Suppressor macrophage (primary cell): Measurements from ENCODE around the gene ZDHHC11B.
A peak's percentile ranks its signal among the peaks of the same experiment; 100 is the strongest.
"Not testable (repeated sequence)": the region's sequence is repeated elsewhere in the genome, so short reads cannot be mapped to it uniquely, and the experiment has no call there.

Experiments
- DNase-seq, 4 experiments: peaks; one replicate each; pipeline ENCODE4 v3.0.0-alpha.2; 2020 to 2022

The ZDHHC11B gene

DNA sequence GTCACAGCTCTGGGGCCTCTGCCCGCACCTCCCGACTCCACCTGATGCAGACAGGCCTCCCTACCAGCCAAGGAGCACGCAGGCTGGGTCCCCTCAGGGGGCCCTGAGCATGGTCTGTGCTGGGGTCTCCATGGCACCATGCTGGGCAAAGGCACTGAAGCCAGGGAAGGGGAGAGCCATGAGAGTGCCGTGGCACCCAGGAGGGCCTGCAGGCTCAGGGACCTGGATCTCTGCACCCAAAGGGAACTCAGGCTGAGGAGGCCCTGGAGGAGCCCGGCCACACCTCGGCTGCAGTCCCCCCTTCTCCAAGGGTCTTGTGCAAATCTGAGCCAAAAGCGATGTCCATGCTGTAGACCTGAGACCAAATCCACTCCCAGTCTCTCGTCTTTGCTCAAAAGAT, 32.5 kb downstream of the ZDHHC11B start:
- not testable (repeated sequence) for DNase-seq

DNA sequence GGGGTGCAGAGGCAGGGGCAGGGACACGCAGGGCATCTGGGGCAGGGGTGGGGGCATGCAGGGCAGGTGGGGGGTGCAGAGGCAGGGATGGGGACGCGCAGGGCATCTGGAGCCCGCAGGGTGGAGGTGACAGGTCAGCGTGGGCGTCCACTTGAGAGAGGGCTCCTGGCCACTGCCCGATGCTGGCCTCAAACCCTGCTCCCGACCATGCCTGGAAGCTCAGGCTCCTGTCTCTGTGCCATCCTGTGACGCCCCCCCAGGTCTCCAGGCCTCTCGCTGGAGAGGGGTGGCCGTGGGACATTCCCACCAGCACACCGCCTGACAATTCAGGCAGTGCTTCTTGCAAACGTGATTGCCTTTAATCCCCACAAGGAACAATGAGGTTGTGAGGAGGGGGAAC, 33.0 kb downstream of the ZDHHC11B start:
- no peak for DNase-seq

DNA sequence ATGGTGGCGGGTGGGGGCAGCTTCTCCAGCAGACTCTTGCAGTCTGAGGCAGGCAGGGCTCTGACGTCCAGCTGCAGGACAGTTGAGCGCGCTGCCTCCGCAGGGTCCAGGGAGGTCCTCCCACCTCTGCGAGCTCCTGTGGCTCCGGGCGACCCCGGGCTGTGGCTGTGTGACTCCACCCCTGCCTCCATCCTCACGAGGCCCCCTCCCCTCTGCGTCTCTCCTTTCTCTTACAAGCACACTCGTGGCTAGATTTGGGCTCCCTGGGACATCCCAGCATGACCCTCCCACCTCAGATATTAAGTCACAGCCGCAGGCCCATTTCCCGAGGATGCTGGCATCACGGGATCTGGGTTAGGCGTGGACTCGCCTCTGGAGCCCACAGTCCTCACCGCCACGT, 34.3 kb downstream of the ZDHHC11B start:
- not testable (repeated sequence) for DNase-seq

DNA sequence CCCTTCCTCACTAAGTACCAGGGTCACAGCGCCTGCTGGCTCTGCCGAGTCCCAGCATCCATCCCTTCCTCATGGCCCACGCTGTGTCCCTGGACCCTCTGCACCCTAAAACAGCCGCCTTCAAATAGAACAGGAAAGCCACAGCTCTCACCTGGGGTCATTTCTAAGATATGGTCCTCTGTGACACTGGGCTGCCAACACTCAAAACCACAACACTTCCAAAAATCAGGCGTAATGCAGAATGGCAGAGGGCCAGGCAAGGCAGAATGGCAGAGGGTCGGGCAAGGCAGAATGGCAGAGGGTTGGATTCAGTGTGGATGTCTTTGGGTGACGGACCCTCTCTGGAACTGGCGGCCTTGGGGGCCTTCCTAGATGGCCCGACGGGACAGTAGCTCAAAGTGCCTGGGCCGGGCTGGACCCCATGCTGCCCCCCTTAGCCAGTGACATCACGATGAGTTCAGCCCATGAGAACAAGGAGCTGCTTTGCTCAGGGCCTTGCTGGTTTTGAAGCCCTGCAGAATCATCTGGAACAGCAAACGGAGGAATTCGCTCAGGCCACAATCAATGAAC, 35.3 kb downstream of the ZDHHC11B start:
- DNase-seq: no peak

GRCh38 chr5:748011-748980, 36.2 kb downstream of the ZDHHC11B start:
- DNase-seq: not testable (repeated sequence)

GRCh38 chr5:747303-747844, 37.2 kb downstream of the ZDHHC11B start:
- DNase-seq: not testable (repeated sequence)

DNA sequence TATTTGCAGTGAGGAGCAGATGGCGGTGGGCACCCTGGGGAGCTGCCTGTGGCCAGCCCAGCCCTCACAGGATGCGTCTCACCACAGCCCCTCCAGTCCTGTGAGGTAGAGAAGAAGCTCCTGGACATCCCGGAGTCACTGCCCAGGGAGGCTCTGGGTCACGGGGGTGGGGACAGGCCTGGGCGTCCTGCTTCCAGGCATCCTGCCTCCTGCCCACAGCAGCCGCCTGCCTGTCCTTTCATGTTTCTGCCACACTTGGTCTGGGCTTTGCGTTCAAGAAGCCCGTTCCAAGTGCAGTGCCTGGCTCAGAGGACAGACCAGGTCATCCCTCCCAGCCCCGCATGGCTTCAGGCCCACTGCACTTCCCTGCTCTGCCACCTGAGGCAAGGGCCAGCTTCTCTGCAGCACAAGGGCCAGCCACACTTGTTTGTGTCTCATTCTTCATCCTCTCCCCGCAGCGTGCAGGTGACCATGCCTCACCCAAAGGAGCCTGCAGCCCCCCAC, 38.2 kb downstream of the ZDHHC11B start:
- no peak for DNase-seq

DNA sequence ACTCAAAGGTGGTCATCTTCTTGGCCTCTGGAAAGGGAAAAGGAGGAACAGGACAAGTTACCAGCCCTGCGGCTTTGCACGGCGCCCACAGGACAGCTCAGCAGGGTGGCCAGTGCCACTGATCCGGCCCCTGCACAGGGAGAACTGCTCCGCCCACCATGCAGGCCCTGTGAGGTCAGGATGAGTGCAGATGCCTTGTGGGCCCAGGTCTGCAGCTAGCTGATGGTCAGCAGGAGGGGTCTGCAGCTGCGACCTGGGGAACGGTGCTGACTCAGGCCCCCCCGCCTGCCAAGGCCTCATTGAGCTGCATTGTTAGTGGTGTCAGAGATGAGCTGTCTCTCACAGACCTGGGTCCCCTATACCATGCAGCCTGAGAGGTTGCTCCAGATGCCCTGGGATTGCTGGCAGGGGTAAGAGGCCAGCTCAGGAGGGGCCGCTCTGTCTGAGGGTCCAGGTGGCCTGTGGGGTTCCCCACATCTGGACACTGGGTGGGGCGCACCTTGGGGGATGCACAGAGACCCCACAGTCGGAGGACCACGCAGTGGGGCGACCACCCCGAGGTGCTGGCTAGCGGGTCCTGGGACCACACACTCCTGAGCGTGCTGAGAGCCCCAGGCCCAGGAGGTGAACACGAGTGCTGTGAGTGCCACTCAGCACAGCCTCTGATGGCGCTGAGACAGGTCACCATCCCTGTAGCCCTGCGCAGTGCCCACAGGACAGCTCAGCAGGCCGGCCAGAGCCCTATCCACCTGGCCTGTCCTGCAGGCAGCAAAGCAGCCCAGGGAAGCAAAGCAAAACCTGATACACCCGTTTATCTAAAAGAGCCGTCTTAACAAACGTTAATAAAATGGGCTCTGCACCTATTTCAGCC, 39.0 kb downstream of the ZDHHC11B start:
- DNase-seq: not testable (repeated sequence)

- DNase-seq: peak in 1 of 4 experiments; percentile 0
Measured at GRCh38 chr5:743696-744404, 40.7 kb downstream of the ZDHHC11B start.

GRCh38 chr5:742276-742675, 42.3 kb downstream of the ZDHHC11B start:
- peak in 1 of 4 experiments; percentile 0 for DNase-seq

DNA sequence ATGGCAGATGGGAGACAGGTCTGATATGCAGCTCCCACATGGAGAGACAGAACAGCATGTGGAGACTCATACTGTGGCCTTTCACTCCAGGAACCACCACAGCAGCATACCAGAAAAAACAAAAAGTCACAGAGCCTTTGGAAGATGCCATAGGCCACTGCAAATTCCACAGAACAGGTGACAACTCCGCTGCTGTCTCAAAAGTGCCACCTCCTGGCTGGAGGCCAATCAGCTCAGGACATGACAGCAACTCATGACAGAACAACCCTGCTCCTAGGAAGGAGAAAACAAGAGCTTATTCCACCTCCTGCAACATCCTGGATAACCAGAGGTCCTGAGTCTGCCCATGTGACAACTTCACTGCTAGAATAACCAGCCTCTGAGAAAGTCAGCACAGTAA, 50.4 kb downstream of the ZDHHC11B start:
- DNase-seq: not testable (repeated sequence)

DNA sequence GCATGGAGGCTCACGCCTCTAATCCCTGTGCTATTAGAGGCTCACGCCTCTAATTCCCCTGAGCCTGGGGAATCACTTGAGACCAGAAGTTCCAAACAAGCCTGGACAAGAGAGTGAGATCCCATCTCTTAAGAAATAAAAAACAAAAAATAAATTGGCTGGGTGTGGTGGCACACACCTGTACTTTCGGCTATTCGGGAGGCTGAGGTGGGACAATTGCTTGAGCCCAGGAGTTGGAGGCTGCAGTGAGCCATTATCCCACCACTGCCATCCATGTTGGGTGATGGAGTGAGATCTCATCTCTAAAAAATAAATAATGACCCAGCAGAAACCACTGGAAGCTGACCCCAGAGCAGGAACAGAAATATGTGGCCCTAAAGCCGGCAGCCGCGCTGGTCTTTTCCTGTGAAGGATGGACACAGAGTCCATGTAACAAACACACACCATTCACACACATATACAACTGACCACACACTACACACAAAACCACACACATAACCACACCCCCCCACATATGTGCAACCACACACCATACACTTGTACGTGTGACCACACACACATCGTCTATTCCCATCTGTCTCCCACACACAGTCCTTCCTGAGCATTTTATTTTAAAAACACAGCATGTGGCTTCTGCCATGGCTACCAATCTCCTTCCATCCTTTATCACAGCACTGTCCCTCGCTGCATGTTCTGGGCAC, 51.6 kb downstream of the ZDHHC11B start:
- DNase-seq: peak in 1 of 4 experiments; percentile 0

- DNase-seq: not testable (repeated sequence)
Measured at GRCh38 chr5:729225-729624, 55.3 kb downstream of the ZDHHC11B start.

GRCh38 chr5:727087-727486, 57.4 kb downstream of the ZDHHC11B start:
- not testable (repeated sequence) for DNase-seq

- DNase-seq: not testable (repeated sequence)
Measured at GRCh38 chr5:723865-724264, 60.7 kb downstream of the ZDHHC11B start.

- DNase-seq: not testable (repeated sequence)
Measured at GRCh38 chr5:723309-723708, 61.2 kb downstream of the ZDHHC11B start.

GRCh38 chr5:719379-719778, 65.2 kb downstream of the ZDHHC11B start:
- not testable (repeated sequence) for DNase-seq

GRCh38 chr5:717143-717542, 67.4 kb downstream of the ZDHHC11B start:
- no peak for DNase-seq

GRCh38 chr5:716740-717139, 67.8 kb downstream of the ZDHHC11B start:
- not testable (repeated sequence) for DNase-seq

- DNase-seq: not testable (repeated sequence)
Measured at GRCh38 chr5:715636-716035, 68.9 kb downstream of the ZDHHC11B start.
